Renal cortex interstitium (tissue), 11 donors: ENCODE measurements around the gene AVP. TPM values are rescaled to one million over a fixed set of nuclear protein-coding genes. Genes with fewer than 3 reads are reported as not detected.
"Not testable (repeated sequence)": the region's sequence is repeated elsewhere in the genome, so short reads cannot be mapped to it uniquely, and the experiment has no call there.

Experiments
- DNase-seq, 11 donors: peaks; one replicate each; pipeline ENCODE4 v3.0.0-alpha.2; 2013; ENCODE audit warnings: low read depth in 9 of 11, low spot score in 4 of 11; ENCODE audit errors: extremely low read depth in 1 of 11
- polyA plus RNA-seq, 3 donors: library from polyadenylated mRNA; unstranded; fragments of 120-200 nt; gene quantifications; one replicate each; pipeline ENCODE4 v1.2.1, GENCODE V29; 2013; ENCODE audit not compliant: insufficient read length in 3 of 3

Gene AVP
- polyA plus RNA-seq, 3 donors, result 0.33 to 0.64 (median 0.54) TPM

DNA sequence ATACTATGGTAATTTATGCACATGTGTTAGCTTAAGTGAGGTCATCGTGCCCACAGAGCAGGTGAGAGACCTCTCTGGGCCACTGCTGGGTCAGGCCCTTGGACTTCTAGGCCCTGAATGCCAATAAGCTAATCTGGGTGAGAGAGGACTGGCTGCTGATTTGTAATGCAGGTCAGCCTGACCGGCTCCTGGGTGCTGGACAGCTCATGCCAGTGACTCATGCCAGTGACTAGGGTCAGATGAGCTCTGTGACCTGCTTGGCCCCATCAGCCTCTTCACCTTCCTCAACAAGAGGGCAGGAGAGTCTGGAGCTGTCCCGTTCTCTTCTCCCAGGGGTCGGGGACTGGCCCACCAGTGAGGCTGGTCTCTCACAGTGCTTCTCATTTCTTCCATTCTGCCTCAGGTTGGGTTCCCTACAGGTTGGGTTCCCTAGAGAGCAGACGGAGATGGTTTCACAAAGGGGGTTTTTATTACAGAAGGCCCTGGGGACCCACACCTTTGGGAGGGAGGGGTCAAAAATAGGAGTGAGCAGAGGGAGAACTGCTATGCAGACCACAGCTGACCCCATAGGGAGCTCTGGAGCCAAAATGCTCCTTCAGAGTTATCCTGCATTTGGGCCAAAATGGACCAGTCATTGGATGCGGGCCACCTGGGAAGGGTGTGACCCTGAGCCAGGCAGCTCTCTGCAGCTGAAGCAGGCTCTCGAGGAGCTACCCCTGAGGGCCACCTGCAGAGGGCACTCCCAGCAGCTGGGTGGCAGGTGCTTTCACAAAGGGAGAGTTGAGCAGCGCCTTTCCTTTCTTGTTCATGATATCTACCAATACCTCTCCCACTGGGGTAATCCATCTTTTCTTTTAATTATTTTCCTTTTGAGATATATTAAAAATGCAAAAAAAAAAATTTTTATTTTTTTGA, 15.3 kb downstream of the AVP start:
- DNase-seq, result no peak

GRCh38 chr20:3068075-3068474, 16.4 kb downstream of the AVP start:
- no peak for DNase-seq

- DNase-seq, result no peak
Measured at GRCh38 chr20:3067139-3068014, 17.1 kb downstream of the AVP start.

DNA sequence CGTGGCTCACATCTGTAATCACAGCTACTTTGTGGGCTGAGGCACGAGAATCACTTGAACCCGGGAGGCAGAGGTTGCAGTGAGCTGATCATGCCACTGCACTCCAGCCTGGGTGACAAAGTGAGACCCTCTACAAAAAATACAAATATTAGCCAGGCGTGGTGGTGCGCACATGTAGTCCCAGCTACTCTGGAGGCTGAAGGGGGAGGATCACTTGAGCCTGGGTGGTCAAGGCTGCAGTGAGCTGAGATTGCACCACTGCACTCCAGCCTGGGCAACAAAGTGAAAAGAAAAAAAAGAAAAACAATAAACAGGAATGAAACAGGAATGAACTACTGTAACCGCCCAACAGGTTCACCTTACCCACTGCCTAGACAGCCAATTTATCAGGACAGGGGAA, 20.4 kb downstream of the AVP start:
- DNase-seq, result not testable (repeated sequence)

DNA sequence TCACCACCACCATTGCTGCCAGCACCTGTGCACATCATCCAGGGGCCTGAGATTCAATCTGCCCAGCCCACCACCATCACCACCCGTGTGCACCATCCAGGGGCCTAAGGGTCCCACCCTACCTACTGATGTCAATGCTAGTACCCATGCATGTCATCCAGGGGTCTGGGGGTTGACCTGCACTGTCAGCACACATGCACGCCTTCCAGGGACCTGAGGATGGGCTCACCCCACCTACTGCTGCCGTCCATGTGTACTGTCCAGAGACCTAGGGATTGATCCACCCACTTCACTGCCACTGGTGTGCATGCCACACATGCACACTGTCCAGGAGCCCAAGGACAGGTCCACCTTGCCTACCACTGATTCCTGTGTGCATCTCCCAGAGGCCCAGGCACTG, 25.0 kb downstream of the AVP start:
- DNase-seq, result no peak

DNA sequence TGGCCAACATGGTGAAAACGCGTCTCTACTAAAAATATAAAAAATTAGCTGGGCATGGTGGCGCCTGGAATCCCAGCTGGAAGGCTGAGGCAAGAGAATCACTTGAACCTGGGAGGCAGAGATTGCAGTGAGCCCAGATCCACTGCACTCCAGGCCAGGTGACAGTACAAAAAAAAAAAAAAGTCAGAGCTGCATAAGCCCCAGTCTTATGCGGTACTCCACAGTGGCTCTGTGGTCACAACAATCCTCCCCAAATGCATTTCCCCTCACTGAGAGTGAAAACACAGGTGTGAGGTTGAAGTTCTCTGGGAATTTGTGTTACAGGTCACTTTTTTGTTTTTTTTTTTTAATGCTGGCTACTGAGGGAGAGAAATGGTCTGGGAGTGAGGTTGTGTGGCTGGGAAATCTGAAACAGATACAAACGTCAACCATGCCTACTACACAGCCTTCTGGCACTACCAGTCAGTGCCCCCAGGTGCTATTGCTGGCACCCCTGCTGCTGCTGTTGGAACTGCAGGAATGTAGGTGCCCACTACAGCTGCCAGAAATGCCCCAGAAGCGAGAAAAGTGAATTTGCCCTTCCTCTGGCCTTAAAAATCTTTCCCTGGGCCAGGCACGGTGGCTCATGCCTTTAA, 33.0 kb downstream of the AVP start:
- no peak for DNase-seq

- DNase-seq, result no peak
Measured at GRCh38 chr20:3047486-3048419, 36.8 kb downstream of the AVP start.

- DNase-seq, result peak in 2 of 11 donors; percentile 16 to 40
Measured at GRCh38 chr20:3046677-3047462, 37.7 kb downstream of the AVP start.

GRCh38 chr20:3045816-3046676, 38.5 kb downstream of the AVP start, which contains the start of gene MRPS26:
TSS of gene MRPS26 (plus strand) at chr20:3046052. CDS start at chr20:3046069, 17 bp downstream.
- peak in 10 of 11 donors; percentile 69 to 90 (median 88) for DNase-seq

GRCh38 chr20:3045042-3045815, 39.3 kb downstream of the AVP start:
- peak in 3 of 11 donors; percentile 3 to 74 (median 54) for DNase-seq

DNA sequence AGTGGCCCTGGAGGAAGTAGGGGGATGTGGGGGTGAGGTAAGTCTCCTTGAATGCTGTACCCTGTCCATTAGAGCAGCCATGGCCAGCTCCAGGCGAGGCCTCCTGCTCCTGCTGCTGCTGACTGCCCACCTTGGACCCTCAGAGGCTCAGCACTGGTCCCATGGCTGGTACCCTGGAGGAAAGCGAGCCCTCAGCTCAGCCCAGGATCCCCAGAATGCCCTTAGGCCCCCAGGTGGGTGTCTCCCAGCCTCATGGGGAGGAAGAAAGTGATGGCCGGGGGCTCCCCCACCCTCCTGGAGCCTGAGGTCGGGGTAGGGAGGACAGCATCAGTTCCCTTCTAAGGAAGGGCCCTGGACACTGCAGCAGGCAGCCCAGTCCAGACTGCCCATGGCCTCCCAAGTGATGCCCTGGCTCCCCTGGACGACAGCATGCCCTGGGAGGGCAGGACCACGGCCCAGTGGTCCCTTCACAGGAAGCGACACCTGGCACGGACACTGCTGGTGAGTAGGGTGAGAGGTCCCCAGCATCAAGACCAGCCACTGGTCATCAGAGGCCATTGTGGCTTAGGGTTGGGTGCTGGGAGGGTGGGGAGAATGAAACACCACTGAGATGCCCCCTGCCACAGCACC, 40.1 kb downstream of the AVP start:
- no peak for DNase-seq

GRCh38 chr20:3043322-3043721, 41.2 kb downstream of the AVP start, which contains the start of gene GNRH2:
TSS of gene GNRH2 (plus strand) at chr20:3043622. CDS start at chr20:3044415, 793 bp downstream.
- no peak for DNase-seq

DNA sequence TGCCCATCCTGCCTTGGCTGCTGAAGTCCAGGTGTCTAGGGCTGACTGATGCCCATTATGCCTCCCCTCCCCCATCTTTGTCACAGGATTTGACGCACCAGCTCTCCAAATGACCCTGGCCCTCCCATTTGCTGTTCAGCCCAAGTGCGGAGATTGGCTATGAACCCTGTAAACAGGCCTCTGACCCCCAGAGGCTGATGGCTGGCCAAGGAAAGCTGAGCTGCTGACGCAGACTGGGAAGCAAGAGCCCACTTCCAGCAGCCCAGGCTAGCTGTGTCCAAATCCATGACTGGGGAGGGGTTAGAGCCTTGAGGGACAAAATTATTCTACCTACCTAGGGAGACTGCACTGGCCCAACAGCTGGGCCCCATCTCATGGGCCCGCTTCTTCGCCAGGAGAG, 41.9 kb downstream of the AVP start:
- DNase-seq, result peak in 3 of 11 donors; percentile 15 to 25 (median 19)

DNA sequence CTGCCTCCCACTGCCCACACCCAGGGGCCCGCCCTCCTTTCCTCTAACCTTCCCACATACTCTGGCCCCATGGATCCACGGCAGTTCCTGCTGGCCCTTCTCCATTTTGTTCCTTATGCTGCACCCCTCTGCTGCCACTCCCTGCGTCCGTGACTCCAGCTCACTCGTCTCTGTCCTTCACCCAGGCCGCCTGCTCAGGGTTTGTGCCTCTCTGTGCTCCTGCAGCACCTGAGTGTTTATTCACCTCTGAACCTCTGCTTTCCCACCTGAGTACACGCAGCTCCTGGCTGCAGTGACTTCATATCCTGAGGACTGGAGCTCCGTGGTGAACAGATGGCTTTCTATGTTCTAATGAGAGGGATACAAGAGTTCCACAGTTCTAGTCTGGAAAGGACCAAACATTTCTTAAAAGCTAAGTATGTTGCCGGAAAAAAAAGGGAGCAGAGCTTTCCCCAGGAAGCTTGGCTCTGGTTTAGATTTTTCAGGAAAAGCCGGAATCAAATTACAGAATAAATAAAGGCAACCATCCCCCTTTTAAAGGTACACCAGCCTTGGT, 42.6 kb downstream of the AVP start:
- DNase-seq, result peak in 7 of 11 donors; percentile 29 to 58 (median 37)

- DNase-seq, result no peak
Measured at GRCh38 chr20:3040086-3040485, 44.4 kb downstream of the AVP start.
